GM12873 (cell line): Measurements from ENCODE around the gene SAMD10.
A peak's percentile ranks its signal among the peaks of the same experiment; 100 is the strongest.

Experiments used
- TF ChIP-seq, protein P1 (sequence below): IDR thresholded peaks from 2 replicates; pipeline ENCODE4 v1.5.1; 2012; ENCODE audit warnings: low read depth, mild to moderate bottlenecking, moderate library complexity, low read length, control low read depth; ENCODE audit not compliant: insufficient read depth; ENCODE audit errors: missing control alignments

SAMD10 gene

GRCh38 chr20:63979557-63980316 is at the start of gene SAMD10:
Gene SAMD10, minus strand, starts transcription at chr20:63979642. Its CDS starts 175 bp downstream, at chr20:63979467.
- TF ChIP-seq, protein P1, sequence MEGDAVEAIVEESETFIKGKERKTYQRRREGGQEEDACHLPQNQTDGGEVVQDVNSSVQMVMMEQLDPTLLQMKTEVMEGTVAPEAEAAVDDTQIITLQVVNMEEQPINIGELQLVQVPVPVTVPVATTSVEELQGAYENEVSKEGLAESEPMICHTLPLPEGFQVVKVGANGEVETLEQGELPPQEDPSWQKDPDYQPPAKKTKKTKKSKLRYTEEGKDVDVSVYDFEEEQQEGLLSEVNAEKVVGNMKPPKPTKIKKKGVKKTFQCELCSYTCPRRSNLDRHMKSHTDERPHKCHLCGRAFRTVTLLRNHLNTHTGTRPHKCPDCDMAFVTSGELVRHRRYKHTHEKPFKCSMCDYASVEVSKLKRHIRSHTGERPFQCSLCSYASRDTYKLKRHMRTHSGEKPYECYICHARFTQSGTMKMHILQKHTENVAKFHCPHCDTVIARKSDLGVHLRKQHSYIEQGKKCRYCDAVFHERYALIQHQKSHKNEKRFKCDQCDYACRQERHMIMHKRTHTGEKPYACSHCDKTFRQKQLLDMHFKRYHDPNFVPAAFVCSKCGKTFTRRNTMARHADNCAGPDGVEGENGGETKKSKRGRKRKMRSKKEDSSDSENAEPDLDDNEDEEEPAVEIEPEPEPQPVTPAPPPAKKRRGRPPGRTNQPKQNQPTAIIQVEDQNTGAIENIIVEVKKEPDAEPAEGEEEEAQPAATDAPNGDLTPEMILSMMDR: peak; percentile 38

- TF ChIP-seq, protein P1: no peak
Observed at GRCh38 chr20:64027981-64028685, 48.7 kb upstream of the SAMD10 start.

GRCh38 chr20:64025826-64026412 is 46.5 kb upstream of the SAMD10 start:
- TF ChIP-seq, protein P1: no peak

GRCh38 chr20:64025101-64025825 is 45.8 kb upstream of the SAMD10 start:
- TF ChIP-seq, protein P1: no peak

DNA sequence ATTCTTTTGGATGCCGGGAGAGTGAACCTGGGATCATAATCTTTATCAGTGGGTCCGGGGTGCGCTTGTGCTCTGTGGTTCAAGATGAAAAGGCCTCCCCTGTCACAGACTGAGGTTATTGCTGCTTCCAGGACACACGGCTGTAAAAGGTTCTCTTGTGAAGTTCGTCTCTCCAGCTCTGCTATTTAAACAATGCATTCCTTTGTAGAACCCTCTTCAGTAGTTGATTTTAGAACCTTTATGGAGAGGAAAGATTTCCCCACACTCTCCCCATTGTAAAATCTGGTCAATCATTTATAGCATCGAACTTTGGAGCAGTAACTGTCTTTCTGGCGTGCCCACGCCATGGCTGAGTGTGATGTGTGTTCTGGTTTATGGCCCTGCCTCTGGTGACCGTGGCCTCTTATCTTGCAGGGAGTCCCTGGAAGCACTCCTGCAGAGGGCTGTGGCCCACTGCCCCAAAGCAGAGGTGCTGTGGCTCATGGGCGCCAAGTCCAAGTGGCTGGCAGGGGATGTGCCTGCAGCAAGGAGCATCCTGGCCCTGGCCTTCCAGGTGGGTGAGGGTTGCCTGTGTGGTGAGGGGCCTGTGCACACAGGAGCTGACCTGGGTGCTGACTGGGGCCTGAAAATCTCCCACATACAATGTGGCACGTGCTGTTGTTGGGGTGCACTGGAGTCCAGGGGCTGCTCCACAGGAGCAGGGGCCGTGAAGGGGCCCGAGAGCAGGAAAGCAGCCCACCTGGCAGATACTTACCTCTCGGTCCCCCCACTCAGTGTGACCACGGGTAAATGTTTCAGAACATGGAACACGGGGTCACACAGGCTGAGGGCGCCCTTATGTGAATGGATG is 44.9 kb upstream of the SAMD10 start:
- TF ChIP-seq, protein P1: no peak

DNA sequence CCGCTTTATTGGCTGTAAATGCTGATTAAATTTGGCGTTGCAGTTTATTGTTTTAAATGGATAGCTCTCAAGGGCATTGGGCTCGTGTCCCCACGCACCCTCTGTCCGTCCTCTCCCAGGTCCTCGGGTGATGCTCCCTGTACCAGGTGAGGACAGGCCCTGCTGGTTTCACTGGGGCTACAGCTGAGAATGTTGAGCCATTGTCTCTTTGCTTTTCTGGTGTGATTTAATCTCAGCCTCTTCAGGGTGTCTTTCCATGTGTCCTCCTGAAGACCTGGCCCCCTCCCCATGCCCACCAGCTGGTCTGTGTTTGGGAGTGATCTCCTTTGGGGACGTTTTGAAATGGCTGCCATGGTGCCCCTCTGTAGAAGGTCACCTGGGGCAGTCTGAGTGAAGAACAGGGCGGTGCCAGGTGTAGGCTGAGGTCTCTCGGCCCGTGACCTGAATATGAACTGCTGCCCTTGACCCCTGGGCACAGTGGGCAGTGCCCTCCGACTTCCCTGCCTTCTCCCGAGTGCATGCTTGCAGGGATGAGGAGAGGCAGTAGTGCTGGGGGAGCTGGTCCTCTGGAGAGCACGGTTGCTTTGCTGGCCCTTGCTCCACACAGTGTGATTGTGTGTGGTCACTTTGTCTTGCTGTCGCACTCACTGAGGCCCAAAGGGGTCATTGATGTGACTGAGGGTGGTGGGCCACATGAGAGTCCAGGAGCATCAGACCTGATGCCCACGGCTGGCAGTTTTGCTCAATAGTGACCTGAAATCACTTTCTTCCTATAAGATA is 44.1 kb upstream of the SAMD10 start:
- TF ChIP-seq, protein P1: no peak
